Measurements from ENCODE around the gene EPB41L5.
"Not testable (repeated sequence)": the region's sequence is repeated elsewhere in the genome, so short reads cannot be mapped to it uniquely, and the experiment has no call there.

The EPB41L5 gene

GRCh38 chr2:120029672-120030640, 17.1 kb downstream of the EPB41L5 start:
- no peak for DNase-seq (ENCODE audit: low read depth)

- no peak for DNase-seq (ENCODE audit: low read depth)
These were observed 19.4 kb downstream of the EPB41L5 start for GRCh38 chr2:120032297-120032696.

DNA sequence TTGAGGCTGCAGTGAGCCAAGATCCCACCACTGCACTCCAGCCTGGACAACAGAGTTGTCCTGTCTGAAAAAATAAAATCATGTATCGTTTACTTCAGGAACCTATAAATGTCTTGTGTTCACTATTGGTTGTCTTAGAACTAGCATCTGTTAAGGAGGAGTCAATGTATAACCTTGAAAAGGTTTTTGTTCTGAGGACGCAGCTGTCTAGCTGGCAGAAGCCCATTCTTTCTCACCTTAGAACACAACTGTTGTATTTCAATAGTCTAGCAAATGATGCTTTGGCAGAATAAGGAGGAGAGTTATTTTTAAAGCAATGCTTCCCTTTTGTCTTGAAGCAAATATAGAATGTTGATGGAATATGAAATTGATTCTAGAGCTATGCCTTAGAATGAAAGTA, 21.1 kb downstream of the EPB41L5 start:
- DNase-seq (ENCODE audit: low read depth), result no peak

- no peak for DNase-seq (ENCODE audit: low read depth)
These were observed 21.7 kb downstream of the EPB41L5 start for GRCh38 chr2:120034621-120035020.

GRCh38 chr2:120036145-120036544, 23.3 kb downstream of the EPB41L5 start:
- DNase-seq (ENCODE audit: low read depth), result no peak

GRCh38 chr2:120037995-120038541, 25.2 kb downstream of the EPB41L5 start:
- no peak for DNase-seq (ENCODE audit: low read depth)

DNA sequence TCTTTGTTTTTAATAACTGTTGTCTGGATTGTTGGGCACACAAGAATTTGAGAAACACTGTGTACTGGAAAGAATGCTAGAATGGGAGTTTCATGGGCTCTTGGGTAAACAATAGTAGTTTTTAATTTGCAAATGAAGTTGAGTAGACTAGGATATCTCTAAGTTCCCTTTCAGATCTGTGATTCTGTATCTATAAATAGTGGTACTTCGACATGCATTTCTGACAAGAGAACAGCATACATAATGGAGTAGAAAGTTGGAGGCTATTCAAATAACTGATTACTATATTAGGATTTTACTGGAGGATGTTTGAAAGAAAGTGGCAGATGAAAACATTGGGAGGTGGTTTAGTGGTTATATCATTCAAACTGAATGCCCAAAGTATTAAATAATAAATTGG, 29.5 kb downstream of the EPB41L5 start:
- DNase-seq (ENCODE audit: low read depth), result no peak

- DNase-seq (ENCODE audit: low read depth), result no peak
These were observed 31.5 kb downstream of the EPB41L5 start for GRCh38 chr2:120044336-120044735.

- not testable (repeated sequence) for DNase-seq (ENCODE audit: low read depth)
These were observed 32.9 kb downstream of the EPB41L5 start for GRCh38 chr2:120045775-120046174.

DNA sequence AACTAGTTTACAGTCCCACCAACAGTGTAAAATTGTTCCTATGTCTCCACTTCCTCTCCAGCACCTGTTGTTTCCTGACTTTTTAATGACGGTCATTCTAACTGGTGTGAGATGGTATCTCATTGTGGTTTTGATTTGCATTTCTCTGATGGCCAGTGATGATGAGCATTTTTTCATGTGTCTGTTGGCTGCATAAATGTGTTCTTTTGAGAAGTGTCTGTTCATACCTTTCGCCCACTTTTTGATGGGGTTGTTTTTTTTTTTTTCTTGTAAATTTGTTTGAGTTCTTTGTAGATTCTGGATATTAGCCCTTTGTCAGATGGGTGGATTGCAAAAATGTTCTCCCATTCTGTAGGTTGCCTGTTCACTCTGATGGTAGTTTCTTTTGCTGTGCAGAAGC, 33.4 kb downstream of the EPB41L5 start:
- not testable (repeated sequence) for DNase-seq (ENCODE audit: low read depth)

GRCh38 chr2:120052597-120052996, 39.7 kb downstream of the EPB41L5 start:
- no peak for DNase-seq (ENCODE audit: low read depth)

GRCh38 chr2:120053891-120054290, 41.0 kb downstream of the EPB41L5 start:
- no peak for DNase-seq (ENCODE audit: low read depth)

DNA sequence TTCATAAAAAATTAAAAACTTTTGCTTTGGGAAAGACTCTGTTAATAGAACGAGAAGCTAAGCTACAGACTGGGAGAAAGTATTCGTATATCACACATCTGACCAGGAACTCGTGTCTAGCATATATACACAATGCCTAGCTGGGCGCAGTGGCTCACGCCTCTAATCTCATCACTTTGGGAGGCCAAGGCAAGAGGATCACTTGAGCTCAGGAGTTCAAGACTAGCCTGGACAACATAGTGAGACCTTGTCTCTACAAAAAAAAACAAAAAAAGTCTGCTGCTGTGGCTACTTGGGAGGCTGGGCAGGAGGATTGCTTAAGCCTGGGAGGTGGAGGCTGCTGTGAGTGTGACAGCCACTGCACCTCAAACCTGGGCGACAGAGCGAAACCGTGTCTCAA, 46.6 kb downstream of the EPB41L5 start:
- no peak for DNase-seq (ENCODE audit: low read depth)

- DNase-seq (ENCODE audit: low read depth), result no peak
These were observed 47.3 kb downstream of the EPB41L5 start for GRCh38 chr2:120060088-120060623.

GRCh38 chr2:120064664-120065063, 51.8 kb downstream of the EPB41L5 start:
- no peak for DNase-seq (ENCODE audit: low read depth)

GRCh38 chr2:120066800-120067547, 54.1 kb downstream of the EPB41L5 start:
- DNase-seq (ENCODE audit: low read depth), result no peak

- not testable (repeated sequence) for DNase-seq (ENCODE audit: low read depth)
These were observed 55.3 kb downstream of the EPB41L5 start for GRCh38 chr2:120068040-120068658.

- DNase-seq (ENCODE audit: low read depth), result no peak
These were observed 62.7 kb downstream of the EPB41L5 start for GRCh38 chr2:120075545-120075944.

- DNase-seq (ENCODE audit: low read depth), result no peak
These were observed 65.0 kb downstream of the EPB41L5 start for GRCh38 chr2:120077896-120078295.

DNA sequence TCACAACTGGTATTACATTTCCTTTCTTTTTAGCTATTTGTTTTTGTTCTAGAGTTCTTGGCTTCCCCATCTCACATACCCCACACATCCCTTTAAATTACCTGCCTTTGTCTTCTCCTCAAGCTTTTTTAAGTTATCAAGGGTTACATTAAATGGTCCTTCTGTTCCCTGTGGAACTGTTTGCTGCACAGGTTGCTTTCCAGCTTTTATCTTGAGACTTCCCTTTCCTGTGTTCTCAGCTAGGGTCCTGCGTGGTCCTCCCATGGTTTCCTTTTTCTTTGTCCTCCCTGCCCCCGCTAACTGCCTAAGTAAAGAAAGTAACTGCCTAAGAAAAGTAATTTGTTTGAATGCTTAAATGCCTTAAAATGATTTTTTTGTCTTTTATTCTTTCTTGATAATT, 66.8 kb downstream of the EPB41L5 start:
- DNase-seq (ENCODE audit: low read depth), result no peak

- DNase-seq (ENCODE audit: low read depth), result no peak
These were observed 78.6 kb downstream of the EPB41L5 start for GRCh38 chr2:120091436-120091835.

GRCh38 chr2:120094795-120095194, 81.9 kb downstream of the EPB41L5 start:
- no peak for DNase-seq (ENCODE audit: low read depth)
